ENCODE measurements around the gene NLGN2. TPM values are rescaled to one million over a fixed set of nuclear protein-coding genes. Genes with fewer than 3 reads are reported as not detected.

NLGN2 gene
- total RNA-seq, 1 donor from 2014 or later, result 68.4 TPM

DNA sequence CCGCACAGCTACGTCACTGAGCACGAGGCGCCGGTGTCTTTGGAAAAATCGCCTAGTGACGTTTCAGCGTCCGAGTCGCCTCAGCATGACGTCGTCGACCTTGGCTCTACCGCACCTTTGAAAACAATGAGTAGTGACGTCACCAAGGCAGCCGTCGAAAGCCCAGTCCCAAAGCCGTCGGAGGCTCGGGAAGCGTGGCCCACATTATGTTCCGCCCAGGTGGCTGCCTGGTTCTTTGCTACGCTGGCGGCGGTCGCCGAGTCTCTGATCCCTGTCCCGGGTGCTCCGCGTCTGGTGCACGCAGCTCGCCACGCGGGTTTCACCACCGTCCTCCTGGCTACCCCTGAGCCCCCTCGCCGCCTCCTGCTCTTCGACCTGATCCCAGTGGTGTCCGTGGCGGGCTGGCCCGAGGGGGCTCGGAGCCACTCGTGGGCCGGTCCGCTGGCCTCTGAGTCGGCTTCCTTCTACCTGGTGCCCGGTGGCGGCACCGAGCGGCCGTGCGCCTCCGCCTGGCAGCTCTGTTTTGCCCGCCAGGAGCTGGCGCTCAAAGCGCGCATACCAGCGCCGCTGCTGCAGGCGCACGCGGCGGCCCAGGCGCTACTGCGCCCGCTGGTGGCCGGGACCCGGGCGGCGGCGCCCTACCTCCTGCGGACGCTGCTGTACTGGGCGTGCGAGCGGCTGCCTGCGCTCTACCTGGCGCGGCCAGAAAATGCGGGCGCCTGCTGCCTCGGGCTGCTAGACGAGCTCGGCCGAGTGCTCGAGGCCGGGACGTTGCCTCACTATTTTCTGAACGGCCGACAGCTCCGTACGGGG is 29.1 kb downstream of the NLGN2 start:
- peak overlapping the region; percentile 93 for H3K4me3 Mint-ChIP-seq
- peak; percentile 84 for DNase-seq (ENCODE audit: extremely low spot score, unreplicated experiment)

DNA sequence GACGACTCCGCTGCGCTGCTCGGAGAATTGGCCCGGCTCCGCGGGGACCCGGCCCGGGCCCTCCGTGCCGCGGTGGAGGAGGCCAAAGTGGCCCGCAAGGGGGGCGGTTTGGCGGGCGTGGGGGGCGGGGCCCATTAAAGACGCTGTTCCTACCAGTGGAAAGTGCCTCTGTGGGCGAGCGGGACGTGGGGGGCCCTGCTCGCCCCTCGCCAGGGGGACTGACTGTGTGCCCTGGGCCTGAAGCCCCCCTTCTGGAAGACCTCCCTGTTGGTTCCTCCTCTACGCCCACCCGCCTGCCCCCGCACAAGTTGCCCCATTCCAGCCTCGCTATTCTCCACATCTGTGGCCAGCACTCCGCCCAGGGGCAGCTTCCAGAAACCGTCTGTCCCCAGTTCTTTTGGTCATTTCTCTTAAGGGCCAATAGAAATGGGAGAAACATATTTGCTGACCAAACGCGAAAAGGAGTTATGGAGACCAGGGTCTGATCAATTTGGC is 29.8 kb downstream of the NLGN2 start:
- peaks cover 49% of the 10 kb centered on the region for H3K27me3 Mint-ChIP-seq
- TF ChIP-seq, protein P1, sequence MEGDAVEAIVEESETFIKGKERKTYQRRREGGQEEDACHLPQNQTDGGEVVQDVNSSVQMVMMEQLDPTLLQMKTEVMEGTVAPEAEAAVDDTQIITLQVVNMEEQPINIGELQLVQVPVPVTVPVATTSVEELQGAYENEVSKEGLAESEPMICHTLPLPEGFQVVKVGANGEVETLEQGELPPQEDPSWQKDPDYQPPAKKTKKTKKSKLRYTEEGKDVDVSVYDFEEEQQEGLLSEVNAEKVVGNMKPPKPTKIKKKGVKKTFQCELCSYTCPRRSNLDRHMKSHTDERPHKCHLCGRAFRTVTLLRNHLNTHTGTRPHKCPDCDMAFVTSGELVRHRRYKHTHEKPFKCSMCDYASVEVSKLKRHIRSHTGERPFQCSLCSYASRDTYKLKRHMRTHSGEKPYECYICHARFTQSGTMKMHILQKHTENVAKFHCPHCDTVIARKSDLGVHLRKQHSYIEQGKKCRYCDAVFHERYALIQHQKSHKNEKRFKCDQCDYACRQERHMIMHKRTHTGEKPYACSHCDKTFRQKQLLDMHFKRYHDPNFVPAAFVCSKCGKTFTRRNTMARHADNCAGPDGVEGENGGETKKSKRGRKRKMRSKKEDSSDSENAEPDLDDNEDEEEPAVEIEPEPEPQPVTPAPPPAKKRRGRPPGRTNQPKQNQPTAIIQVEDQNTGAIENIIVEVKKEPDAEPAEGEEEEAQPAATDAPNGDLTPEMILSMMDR (conservative IDR thresholded peaks at IDR 0.05), result no peak
- peaks cover 4% of the 10 kb centered on the region for H3K36me3 Mint-ChIP-seq
- H3K27ac Mint-ChIP-seq, result peak overlapping the region; percentile 99
- H3K4me3 Mint-ChIP-seq, result peak overlapping the region; percentile 93
- no peak for DNase-seq (ENCODE audit: extremely low spot score, unreplicated experiment)
- peaks cover 30% of the 10 kb centered on the region for H3K4me1 Mint-ChIP-seq (ENCODE audit: unreplicated experiment)
- no peaks in the 10 kb centered on the region for H3K9me3 Mint-ChIP-seq

More for the DNA sequence above, 29.1 kb downstream of the NLGN2 start:
- no peaks in the 10 kb centered on the region for H3K9me3 Mint-ChIP-seq
- peaks cover 46% of the 10 kb centered on the region for H3K27me3 Mint-ChIP-seq
- peak overlapping the region; percentile 99 for H3K27ac Mint-ChIP-seq
- peaks cover 28% of the 10 kb centered on the region for H3K4me1 Mint-ChIP-seq (ENCODE audit: unreplicated experiment)
- H3K36me3 Mint-ChIP-seq, result peaks cover 4% of the 10 kb centered on the region
- TF ChIP-seq, protein P1 (conservative IDR thresholded peaks at IDR 0.05), result peak; percentile 77

DNA sequence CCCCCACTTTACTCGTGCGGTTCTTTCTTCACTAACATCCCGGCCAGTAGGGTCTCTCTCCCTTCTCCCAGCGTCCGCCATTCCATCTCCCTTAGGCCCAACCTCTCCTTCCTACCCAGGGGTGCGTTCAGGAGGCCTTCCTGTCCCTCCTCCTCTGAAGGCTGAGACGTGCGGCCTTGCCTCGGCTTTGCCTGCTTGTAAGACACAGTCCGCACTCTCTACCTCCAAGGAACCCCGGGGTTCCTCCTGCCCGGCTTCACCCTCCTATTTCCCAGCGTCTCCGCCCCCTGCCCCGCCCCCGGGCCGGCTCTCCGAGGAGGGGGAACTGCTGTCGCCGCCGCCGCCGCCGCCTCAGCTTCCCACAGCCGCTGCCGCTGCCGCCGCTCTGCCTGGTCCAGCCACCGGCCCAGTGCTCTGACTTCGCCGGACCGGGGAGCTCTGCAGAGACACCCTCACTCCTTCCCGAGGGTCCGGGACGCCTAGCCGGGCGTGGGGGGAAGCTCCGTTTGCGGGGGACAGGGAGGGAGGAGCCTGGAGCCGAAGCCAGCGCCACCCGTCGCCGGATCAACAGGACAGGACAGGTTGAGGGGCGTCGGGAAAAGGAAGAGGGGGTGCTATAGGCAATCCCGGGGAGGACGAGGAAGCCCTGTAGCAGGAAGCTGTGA is 30.4 kb downstream of the NLGN2 start:
- H3K4me3 Mint-ChIP-seq, result peak overlapping the region; percentile 92
- H3K27ac Mint-ChIP-seq, result peak overlapping the region; percentile 97
- peaks cover 30% of the 10 kb centered on the region for H3K4me1 Mint-ChIP-seq (ENCODE audit: unreplicated experiment)
- DNase-seq (ENCODE audit: extremely low spot score, unreplicated experiment), result no peak
- peaks cover 53% of the 10 kb centered on the region for H3K27me3 Mint-ChIP-seq
- peaks cover 4% of the 10 kb centered on the region for H3K36me3 Mint-ChIP-seq
- no peaks in the 10 kb centered on the region for H3K9me3 Mint-ChIP-seq
- TF ChIP-seq, protein P1 (conservative IDR thresholded peaks at IDR 0.05), result no peak

DNA sequence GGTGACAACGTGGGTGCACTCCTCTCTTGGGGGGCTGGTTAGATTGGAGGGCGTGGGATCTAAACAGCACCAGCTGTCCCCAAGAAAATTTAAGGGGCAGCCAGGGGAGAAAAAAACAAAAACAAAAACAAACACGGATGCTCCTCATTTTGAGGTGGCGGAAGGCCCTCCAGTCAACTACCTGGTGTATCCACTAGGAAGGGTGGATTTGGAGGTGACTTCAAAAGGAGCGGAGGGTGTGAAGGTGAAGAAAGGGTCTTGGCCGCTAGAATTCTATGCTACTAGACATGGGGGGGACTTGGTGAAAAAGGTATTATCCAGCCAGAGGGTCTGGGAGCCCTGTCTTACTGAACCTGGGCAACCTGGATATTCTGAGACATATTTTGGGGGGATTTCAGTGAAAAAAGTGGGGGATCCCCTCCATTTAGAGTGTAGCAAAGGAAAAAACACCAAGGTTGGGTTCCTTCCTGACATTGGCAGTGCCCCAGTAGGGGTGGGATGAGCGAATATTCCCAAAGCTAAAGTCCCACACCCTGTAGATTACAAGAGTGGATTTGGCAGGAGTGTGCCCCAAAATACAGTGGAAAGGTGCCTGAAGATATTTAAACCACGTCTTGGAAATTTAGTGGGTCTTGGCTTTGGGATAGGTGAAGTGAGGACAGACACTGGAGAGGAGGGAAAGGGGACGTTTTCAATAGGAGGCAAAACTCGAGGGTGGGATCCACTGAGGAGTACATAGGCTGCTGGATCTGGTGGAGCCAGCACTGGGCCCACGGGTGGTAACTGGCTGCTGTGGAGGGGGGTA is 31.2 kb downstream of the NLGN2 start:
- peaks cover 30% of the 10 kb centered on the region for H3K4me1 Mint-ChIP-seq (ENCODE audit: unreplicated experiment)
- peaks cover 60% of the 10 kb centered on the region for H3K27me3 Mint-ChIP-seq
- peaks cover 4% of the 10 kb centered on the region for H3K36me3 Mint-ChIP-seq
- H3K9me3 Mint-ChIP-seq, result no peaks in the 10 kb centered on the region
- TF ChIP-seq, protein P1 (conservative IDR thresholded peaks at IDR 0.05), result no peak
- peak overlapping the region; percentile 86 for H3K27ac Mint-ChIP-seq
- H3K4me3 Mint-ChIP-seq, result peak overlapping the region; percentile 92
- no peak for DNase-seq (ENCODE audit: extremely low spot score, unreplicated experiment)

DNA sequence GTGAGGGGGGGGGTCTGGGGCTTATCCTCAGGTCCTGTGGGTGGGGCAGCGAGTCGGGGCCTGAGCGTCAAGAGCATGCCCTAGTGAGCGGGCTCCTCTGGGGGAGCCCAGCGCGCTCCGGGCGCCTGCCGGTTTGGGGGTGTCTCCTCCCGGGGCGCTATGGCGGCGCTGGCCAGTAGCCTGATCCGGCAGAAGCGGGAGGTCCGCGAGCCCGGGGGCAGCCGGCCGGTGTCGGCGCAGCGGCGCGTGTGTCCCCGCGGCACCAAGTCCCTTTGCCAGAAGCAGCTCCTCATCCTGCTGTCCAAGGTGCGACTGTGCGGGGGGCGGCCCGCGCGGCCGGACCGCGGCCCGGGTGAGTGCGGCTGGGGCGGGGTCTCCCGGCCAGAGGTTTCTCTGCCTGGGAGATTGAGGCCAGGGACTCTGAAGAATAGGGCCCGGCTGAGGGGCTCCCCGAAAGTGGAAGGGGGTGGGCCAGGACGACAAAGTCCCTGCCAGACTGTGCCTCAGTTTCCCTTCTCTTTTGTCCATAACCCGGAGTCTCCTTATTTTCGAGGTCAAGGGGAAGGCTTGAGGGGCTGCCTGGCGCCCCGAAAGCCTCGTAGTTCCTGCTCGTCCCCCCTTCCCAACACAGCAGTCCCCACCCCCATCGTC is 31.9 kb downstream of the NLGN2 start, which contains the start of gene FGF11:
Gene FGF11, plus strand, starts transcription at position 51 of the 651 bp plus-strand sequence. Its CDS starts 109 bp downstream, at position 160.
- H3K4me1 Mint-ChIP-seq (ENCODE audit: unreplicated experiment), result peaks cover 30% of the 10 kb centered on the region

More for the DNA sequence above, 31.9 kb downstream of the NLGN2 start, which contains the start of gene FGF11:
- TF ChIP-seq, protein P1 (conservative IDR thresholded peaks at IDR 0.05), result no peak
- Mint-ChIP-seq H3K27ac (peak within 1 kb of the TSS; percentile 86), H3K9me3 (no peaks in the 10 kb centered on the region), H3K4me3 (peak within 1 kb of the TSS; percentile 93), H3K27me3 (peaks cover 64% of the 10 kb centered on the region), H3K36me3 (peaks cover 4% of the 10 kb centered on the region)
- DNase-seq (ENCODE audit: extremely low spot score, unreplicated experiment), result no peak
